CD14-positive monocyte (primary cell): Measurements from ENCODE around the gene GIT2. TPM values are rescaled to one million over a fixed set of nuclear protein-coding genes. Genes with fewer than 3 reads are reported as not detected.
"Not testable (repeated sequence)": the region's sequence is repeated elsewhere in the genome, so short reads cannot be mapped to it uniquely, and the experiment has no call there.

Experiments used
- DNase-seq, 3 donors: peaks; one replicate each; pipeline ENCODE4 v3.0.0-alpha.2; 2011 to 2022
- H2AFZ ChIP-seq: 2 replicates; pipeline ENCODE4 v1.6.0; 2012; ENCODE audit warnings: mild to moderate bottlenecking, low read depth, low read length, inconsistent platforms; ENCODE audit not compliant: insufficient read depth, poor library complexity, severe bottlenecking
- H3K27ac ChIP-seq, 2 donors: 1 replicate in 1 of 2; 2 replicates in 1 of 2; pipeline ENCODE4 v1.5.1; 2012 to 2013; ENCODE audit warnings: low read length in 2 of 2, control low read depth in 1 of 2, inconsistent platforms in 1 of 2, low read depth in 1 of 2, mild to moderate bottlenecking in 1 of 2
- H3K27me3 ChIP-seq, 2 donors: one replicate each; pipeline versions ENCODE4 v1.6.0 to v1.6.1; 2011 to 2013; ENCODE audit warnings: low read length in 2 of 2; ENCODE audit not compliant: control insufficient read depth in 2 of 2, insufficient read depth in 2 of 2
- H3K36me3 ChIP-seq, 2 donors: replicated peaks in 1 of 2; 1 replicate in 1 of 2; 2 replicates in 1 of 2; pipeline versions ENCODE4 v1.5.1 to v1.6.1; 2012 to 2013; ENCODE audit warnings: low read length in 2 of 2, control low read depth in 1 of 2, inconsistent platforms in 1 of 2, mild to moderate bottlenecking in 1 of 2; ENCODE audit not compliant: insufficient read depth in 2 of 2, control insufficient read depth in 1 of 2
- H3K4me1 ChIP-seq, 2 donors: 1 replicate in 1 of 2; 2 replicates in 1 of 2; pipeline versions ENCODE4 v1.5.1 to v1.6.1; 2012 to 2013; ENCODE audit warnings: low read length in 2 of 2, control low read depth in 1 of 2, inconsistent platforms in 1 of 2, mild to moderate bottlenecking in 1 of 2, moderate library complexity in 1 of 2; ENCODE audit not compliant: insufficient read depth in 2 of 2, control insufficient read depth in 1 of 2
- H3K4me2 ChIP-seq: replicated peaks from 2 replicates; pipeline ENCODE3; 2012; ENCODE audit warnings: low read length, moderate library complexity, mild to moderate bottlenecking; ENCODE audit not compliant: poor library complexity, severe bottlenecking; ENCODE audit errors: extremely low read depth
- H3K4me3 ChIP-seq, 3 experiments: fragments of 200-600 bp in 1 of 3; sonication (generic) in 1 of 3; replicated peaks in 1 of 3; 1 replicate in 2 of 3; 2 replicates in 1 of 3; pipeline ENCODE4 v1.5.1; 2011 to 2013; ENCODE audit warnings: low read length in 3 of 3, mild to moderate bottlenecking in 3 of 3, control low read depth in 2 of 3, low read depth in 2 of 3, inconsistent platforms in 1 of 3, moderate library complexity in 1 of 3
- H3K79me2 ChIP-seq: 2 replicates; pipeline ENCODE4 v1.6.0; 2012; ENCODE audit warnings: mild to moderate bottlenecking, control low read depth, inconsistent platforms, low read length, moderate library complexity; ENCODE audit not compliant: insufficient read depth
- H3K9ac ChIP-seq: 2 replicates; pipeline ENCODE4 v1.6.0; 2017; ENCODE audit warnings: low read length, mild to moderate bottlenecking; ENCODE audit not compliant: insufficient read depth, poor library complexity, severe bottlenecking
- H3K9me3 ChIP-seq, 2 donors: replicated peaks in 1 of 2; 1 replicate in 1 of 2; 2 replicates in 1 of 2; pipeline versions ENCODE4 v1.5.1 to v1.6.1; 2012 to 2013; ENCODE audit warnings: low read length in 2 of 2, control low read depth in 1 of 2; ENCODE audit not compliant: control insufficient read depth in 1 of 2, insufficient read depth in 1 of 2
- H4K20me1 ChIP-seq: 2 replicates; pipeline ENCODE4 v1.6.0; 2012; ENCODE audit warnings: mild to moderate bottlenecking, low read length, control low read depth, moderate library complexity; ENCODE audit not compliant: insufficient read depth
- H3K27ac Mint-ChIP-seq, 7 donors: one replicate each; pipeline ENCODE4 v1.8.0; 2020; ENCODE audit warnings: mild to moderate bottlenecking in 7 of 7, mixed read lengths in 7 of 7, moderate library complexity in 6 of 7, inconsistent platforms in 2 of 7
- H3K27me3 Mint-ChIP-seq, 3 donors: one replicate each; pipeline ENCODE4 v1.8.0; 2021 to 2022; ENCODE audit warnings: low read depth in 3 of 3, mild to moderate bottlenecking in 3 of 3, mixed read lengths in 3 of 3, moderate library complexity in 3 of 3, inconsistent platforms in 1 of 3
- H3K36me3 Mint-ChIP-seq, 2 donors: one replicate each; pipeline ENCODE4 v1.8.0; 2020; ENCODE audit warnings: mixed read lengths in 2 of 2, inconsistent platforms in 1 of 2, mild to moderate bottlenecking in 1 of 2
- H3K4me1 Mint-ChIP-seq: one replicate; pipeline ENCODE4 v1.8.0; 2020; ENCODE audit warnings: mild to moderate bottlenecking, mixed read lengths
- H3K4me3 Mint-ChIP-seq, 2 donors: one replicate each; pipeline ENCODE4 v1.8.0; 2020; ENCODE audit warnings: mild to moderate bottlenecking in 2 of 2, mixed read lengths in 2 of 2, moderate library complexity in 1 of 2
- H3K9me3 Mint-ChIP-seq, 7 donors: one replicate each; pipeline ENCODE4 v1.8.0; 2020 to 2022; ENCODE audit warnings: mixed read lengths in 7 of 7, mild to moderate bottlenecking in 6 of 7, moderate library complexity in 6 of 7, inconsistent platforms in 2 of 7
- CTCF ChIP-seq: fragments of 200-600 bp; IDR thresholded peaks from one replicate; pipeline ENCODE4 v1.8.0; 2022; ENCODE audit warnings: antibody characterized with exemption, mild to moderate bottlenecking
- WGBS: methylation state at CpG from one replicate; pipeline ENCODE4 v1.1.5; 2013; ENCODE audit warnings: missing lambda C conversion rate; ENCODE audit not compliant: insufficient coverage; 5-methylcytosine and 5-hydroxymethylcytosine counted together
- intact Hi-C, 2 donors: fragments of 100-400 bp; cut with micrococcal nuclease; formaldehyde crosslinking; loops; one replicate each; pipeline versions ENCODE4 v1.15.0 to v1.15.1; 2023
- polyA plus RNA-seq, 3 donors: library from polyadenylated mRNA; depleted of rRNA in 1 of 3; unstranded in 2 of 3; stranded (reverse) in 1 of 3; fragments of 300-500 nt in 2 of 3; fragments of >200 nt in 1 of 3; fragmentation: Illumina TruSeq in 2 of 3; gene quantifications; 1 replicate in 2 of 3; 2 replicates in 1 of 3; pipeline ENCODE4 v1.2.3, GENCODE V29; 2012 to 2021

GIT2 gene
- polyA plus RNA-seq, 3 donors, result 75.8 to 139 (median 98.8) TPM

- 100% methylated on average over 2 of the region's 4 CpGs for WGBS
- H3K4me1 Mint-ChIP-seq, result peaks cover 50% of the 10 kb centered on the region
These were observed 103.4 kb downstream of the GIT2 start for GRCh38 chr12:109892748-109893147.

GRCh38 chr12:109892165-109892715, 103.9 kb downstream of the GIT2 start:
- peak overlapping the region in 4 of 7 donors; percentile 26 to 83 (median 72) for H3K27ac Mint-ChIP-seq
- H2AFZ ChIP-seq, result no peak overlapping the region
- TF ChIP-seq CTCF, result no peak
- no peak for DNase-seq
- H3K4me3 Mint-ChIP-seq, result no peak overlapping the region
- H3K36me3 Mint-ChIP-seq, result peaks cover 3 to 8% of the 10 kb centered on the region in 2 donors
- no peaks in the 10 kb centered on the region for H3K79me2 ChIP-seq
- no peak overlapping the region for H3K9ac ChIP-seq
- no peak overlapping the region for H3K4me2 ChIP-seq
- H3K27ac ChIP-seq, result peak overlapping the region in 1 of 2 donors; percentile 81
- peaks cover 50 to 55% of the 10 kb centered on the region in 2 donors for H3K4me1 ChIP-seq
- no peaks in the 10 kb centered on the region for H3K27me3 ChIP-seq
- peaks cover 0 to 2% (median 0%) of the 10 kb centered on the region in 3 donors for H3K27me3 Mint-ChIP-seq
- no peaks in the 10 kb centered on the region for H3K36me3 ChIP-seq
- H4K20me1 ChIP-seq, result no peaks in the 10 kb centered on the region
- no peak overlapping the region for H3K4me3 ChIP-seq
- WGBS, result no CpG with 5 or more reads among the region's 1 CpG
- peaks cover 0 to 6% (median 2%) of the 10 kb centered on the region in 7 donors for H3K9me3 Mint-ChIP-seq
- intact Hi-C loops, result no loop called here
- no peaks in the 10 kb centered on the region for H3K9me3 ChIP-seq
- H3K4me1 Mint-ChIP-seq, result peaks cover 55% of the 10 kb centered on the region

More at GRCh38 chr12:109892748-109893147, 103.4 kb downstream of the GIT2 start:
- no peak for TF ChIP-seq CTCF
- H3K27ac ChIP-seq, result peak overlapping the region in 1 of 2 donors; percentile 81
- Mint-ChIP-seq H3K27ac (peak overlapping the region in 4 of 7 donors; percentile 91 to 96 (median 94)), H3K27me3 (peaks cover 0 to 2% (median 0%) of the 10 kb centered on the region in 3 donors), H3K9me3 (peaks cover 0 to 6% (median under 1%) of the 10 kb centered on the region in 7 donors), H3K36me3 (peaks cover 3 to 8% of the 10 kb centered on the region in 2 donors), H3K4me3 (no peak overlapping the region)
- no peaks in the 10 kb centered on the region for H3K36me3 ChIP-seq
- peaks cover 45 to 50% of the 10 kb centered on the region in 2 donors for H3K4me1 ChIP-seq
- no peaks in the 10 kb centered on the region for H3K9me3 ChIP-seq
- DNase-seq, result no peak
- H3K79me2 ChIP-seq, result no peaks in the 10 kb centered on the region
- H4K20me1 ChIP-seq, result no peaks in the 10 kb centered on the region
- H3K4me3 ChIP-seq, result no peak overlapping the region
- no peak overlapping the region for H3K9ac ChIP-seq
- no peak overlapping the region for H3K4me2 ChIP-seq
- H2AFZ ChIP-seq, result no peak overlapping the region
- intact Hi-C loops, result no loop called here
- H3K27me3 ChIP-seq, result no peaks in the 10 kb centered on the region

- H3K27me3 ChIP-seq, H3K79me2 ChIP-seq, H3K4me3 ChIP-seq, H3K9me3 ChIP-seq, H3K27ac Mint-ChIP-seq, H3K36me3 ChIP-seq, H3K27me3 Mint-ChIP-seq, H3K27ac ChIP-seq, H3K9ac ChIP-seq, H2AFZ ChIP-seq, H3K4me3 Mint-ChIP-seq, H3K9me3 Mint-ChIP-seq, H3K36me3 Mint-ChIP-seq, intact Hi-C loops, H3K4me2 ChIP-seq, H4K20me1 ChIP-seq, DNase-seq: not testable (repeated sequence)
- peaks cover 55 to 60% of the 10 kb centered on the region in 2 donors for H3K4me1 ChIP-seq
- H3K4me1 Mint-ChIP-seq, result peaks cover 61% of the 10 kb centered on the region
- 100% methylated on average over 5 of the region's 7 CpGs for WGBS
These were observed 104.4 kb downstream of the GIT2 start for GRCh38 chr12:109891731-109892130.
